KMS-11 (cell line): Measurements from ENCODE around the gene ABCB8.
A peak's percentile ranks its signal among the peaks of the same experiment; 100 is the strongest.

Experiments used
- H2AFZ ChIP-seq: fragments of 200-600 bp; sonication (generic); 2 replicates; pipeline ENCODE4 v1.6.1; 2016; ENCODE audit warnings: antibody characterized with exemption, mixed run types, low read depth
- H3K27ac ChIP-seq: fragments of 200-600 bp; sonication (generic); 2 replicates; pipeline ENCODE4 v1.6.1; 2016; ENCODE audit warnings: mild to moderate bottlenecking, mixed run types
- H3K27me3 ChIP-seq: fragments of 200-600 bp; sonication (generic); 2 replicates; pipeline ENCODE4 v1.6.1; 2017; ENCODE audit warnings: mild to moderate bottlenecking, low read depth, mixed run types, moderate library complexity; ENCODE audit not compliant: insufficient read depth
- H3K36me3 ChIP-seq: fragments of 200-600 bp; sonication (generic); 2 replicates; pipeline ENCODE4 v1.6.1; 2017; ENCODE audit warnings: mild to moderate bottlenecking, mixed run types; ENCODE audit not compliant: insufficient read depth
- H3K4me1 ChIP-seq: fragments of 200-600 bp; sonication (generic); 2 replicates; pipeline ENCODE4 v1.6.1; 2016; ENCODE audit warnings: mild to moderate bottlenecking, low read depth, mixed run types; ENCODE audit not compliant: poor library complexity, severe bottlenecking
- H3K4me2 ChIP-seq: fragments of 200-600 bp; sonication (generic); 2 replicates; pipeline ENCODE4 v1.7.0; 2016; ENCODE audit warnings: mild to moderate bottlenecking, mixed run types
- H3K4me3 ChIP-seq: fragments of 200-600 bp; sonication (generic); IDR thresholded peaks from 2 replicates; pipeline ENCODE4 v1.6.1; 2017; ENCODE audit warnings: low read depth, low read length, mixed read lengths; ENCODE audit not compliant: insufficient read depth
- H3K79me2 ChIP-seq: fragments of 200-600 bp; sonication (generic); 2 replicates; pipeline ENCODE4 v1.6.1; 2016; ENCODE audit warnings: low read depth, mixed run types; ENCODE audit not compliant: insufficient read depth
- H3K9ac ChIP-seq: fragments of 200-600 bp; sonication (generic); 2 replicates; pipeline ENCODE4 v1.6.1; 2016; ENCODE audit warnings: mild to moderate bottlenecking, mixed run types
- H4K20me1 ChIP-seq: fragments of 200-600 bp; sonication (generic); 2 replicates; pipeline ENCODE4 v1.6.1; 2016; ENCODE audit warnings: mild to moderate bottlenecking, mixed run types; ENCODE audit not compliant: insufficient read depth
- TF ChIP-seq, protein P1 (sequence below): fragments of 200-600 bp; sonication (generic); conservative IDR thresholded peaks from 2 replicates; pipeline ENCODE4 v1.6.1; 2017; ENCODE audit warnings: low read depth, mild to moderate bottlenecking, antibody characterized with exemption, low read length, moderate library complexity, mixed read lengths

Gene ABCB8

DNA sequence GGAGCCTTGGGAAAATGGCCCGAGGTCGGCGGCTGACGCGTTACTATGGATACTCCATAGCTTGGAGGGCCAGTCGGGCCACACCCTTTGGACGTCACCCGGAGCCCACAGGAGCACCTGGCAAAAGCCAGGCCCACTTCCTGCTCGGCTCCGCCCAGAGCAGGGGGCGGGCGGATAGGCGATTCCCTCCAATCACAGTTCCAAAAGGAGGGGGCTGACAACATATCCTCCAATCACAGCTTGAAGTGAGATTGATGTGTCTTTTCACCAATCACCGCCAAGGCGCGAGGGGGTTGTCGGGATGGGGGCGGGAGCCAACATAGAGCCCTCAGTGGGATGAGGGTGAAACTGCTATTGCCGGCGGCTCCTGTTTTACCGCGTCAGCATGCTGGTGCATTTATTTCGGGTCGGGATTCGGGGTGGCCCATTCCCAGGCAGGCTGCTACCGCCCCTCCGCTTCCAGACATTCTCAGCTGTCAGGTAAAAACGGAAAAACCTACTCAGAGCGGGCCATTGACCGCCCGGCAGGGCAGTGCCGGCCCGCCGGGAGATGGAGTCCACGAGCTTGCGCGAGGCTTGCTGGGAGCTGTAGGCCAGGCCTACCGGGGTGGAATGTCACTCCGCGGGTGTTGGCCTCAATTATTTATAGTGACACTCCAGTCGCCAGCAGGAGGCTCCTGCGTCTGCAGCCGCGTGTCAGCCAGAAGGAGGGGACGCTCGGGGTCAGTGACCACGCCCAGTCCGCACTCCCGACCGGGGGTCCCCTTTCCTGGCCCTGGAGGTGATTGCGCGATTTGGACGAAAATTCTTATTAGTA is at the start of gene ABCB8:
ABCB8 (plus strand) TSS at position 320 of the 817 bp plus-strand sequence; CDS start at position 386, 66 bp downstream.
- Histone ChIP-seq H3K4me2 (peak within 1 kb of the TSS; percentile 86), H3K27ac (peak within 1 kb of the TSS; percentile 58), H3K4me3 (peak within 1 kb of the TSS; percentile 32), H3K36me3 (no peaks in the 10 kb centered on the region), H4K20me1 (no peaks in the 10 kb centered on the region), H3K4me1 (peaks cover 23% of the 10 kb centered on the region), H3K79me2 (0 out of 2 replicates have a peak, but pooled peaks cover 5% of the 10 kb centered on the region), H2AFZ (peak within 1 kb of the TSS; percentile 82), H3K9ac (peak within 1 kb of the TSS; percentile 64), H3K27me3 (0 out of 2 replicates have a peak, but pooled peaks cover 11% of the 10 kb centered on the region)
- TF ChIP-seq, protein P1, sequence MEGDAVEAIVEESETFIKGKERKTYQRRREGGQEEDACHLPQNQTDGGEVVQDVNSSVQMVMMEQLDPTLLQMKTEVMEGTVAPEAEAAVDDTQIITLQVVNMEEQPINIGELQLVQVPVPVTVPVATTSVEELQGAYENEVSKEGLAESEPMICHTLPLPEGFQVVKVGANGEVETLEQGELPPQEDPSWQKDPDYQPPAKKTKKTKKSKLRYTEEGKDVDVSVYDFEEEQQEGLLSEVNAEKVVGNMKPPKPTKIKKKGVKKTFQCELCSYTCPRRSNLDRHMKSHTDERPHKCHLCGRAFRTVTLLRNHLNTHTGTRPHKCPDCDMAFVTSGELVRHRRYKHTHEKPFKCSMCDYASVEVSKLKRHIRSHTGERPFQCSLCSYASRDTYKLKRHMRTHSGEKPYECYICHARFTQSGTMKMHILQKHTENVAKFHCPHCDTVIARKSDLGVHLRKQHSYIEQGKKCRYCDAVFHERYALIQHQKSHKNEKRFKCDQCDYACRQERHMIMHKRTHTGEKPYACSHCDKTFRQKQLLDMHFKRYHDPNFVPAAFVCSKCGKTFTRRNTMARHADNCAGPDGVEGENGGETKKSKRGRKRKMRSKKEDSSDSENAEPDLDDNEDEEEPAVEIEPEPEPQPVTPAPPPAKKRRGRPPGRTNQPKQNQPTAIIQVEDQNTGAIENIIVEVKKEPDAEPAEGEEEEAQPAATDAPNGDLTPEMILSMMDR = peak; percentile 76

DNA sequence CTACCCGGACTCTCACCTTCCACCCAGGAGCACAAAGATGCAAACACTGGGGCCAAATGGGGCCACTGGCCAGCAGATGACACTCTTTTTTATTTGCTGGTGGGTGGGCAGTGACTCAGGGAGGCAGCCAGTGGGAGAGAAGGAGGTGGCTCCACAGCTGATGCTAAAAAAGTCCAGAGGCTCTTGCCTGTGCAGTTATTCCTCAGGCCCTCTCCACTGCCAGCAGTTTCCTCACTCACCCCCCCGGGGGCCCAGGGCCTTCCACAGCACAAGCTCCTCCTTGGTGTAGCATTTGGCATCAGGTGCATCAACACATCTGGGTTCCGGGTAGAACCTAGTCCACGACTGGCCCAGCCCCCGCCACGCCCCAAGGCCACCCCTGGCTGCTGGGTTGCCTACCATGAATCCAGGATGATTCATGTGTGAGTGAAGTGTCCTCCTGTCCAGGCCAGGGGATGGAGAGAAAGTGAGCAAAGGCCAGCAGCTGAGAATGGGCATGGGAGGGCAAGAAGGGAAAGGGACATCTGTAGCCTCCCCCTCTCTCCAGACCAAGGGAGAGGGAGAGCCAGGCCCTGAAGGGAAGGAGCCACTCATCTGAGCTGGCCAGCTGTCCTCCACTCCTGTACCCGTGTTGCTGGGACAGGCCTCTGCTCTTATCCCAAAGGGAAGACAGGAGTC is 48.4 kb upstream of the ABCB8 start:
- H3K27me3 ChIP-seq = peaks cover 55% of the 10 kb centered on the region
- no peak overlapping the region for H3K27ac ChIP-seq
- H3K4me2 ChIP-seq = peak overlapping the region; percentile 100

DNA sequence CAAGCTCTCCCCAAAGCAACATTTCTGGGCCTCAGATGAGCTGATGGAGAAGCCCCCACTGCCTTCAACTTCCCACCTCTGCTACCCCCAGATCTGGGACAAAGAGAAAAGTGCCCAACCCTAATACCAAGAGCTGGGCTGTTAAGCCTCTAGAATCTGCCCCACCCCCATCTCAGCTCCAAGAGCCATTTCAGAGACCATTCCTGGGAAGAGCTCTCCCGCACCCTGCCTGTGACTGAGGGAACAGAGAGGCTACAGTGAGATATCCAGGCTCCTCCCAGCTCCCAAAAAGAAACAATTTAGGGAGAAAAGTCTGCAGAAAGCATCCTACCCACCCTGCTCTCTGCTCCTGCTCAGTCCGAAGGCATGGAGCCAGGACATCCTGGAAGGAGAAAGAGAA is 47.6 kb upstream of the ABCB8 start:
- Histone ChIP-seq H3K27me3 (peaks cover 57% of the 10 kb centered on the region), H3K79me2 (no peaks in the 10 kb centered on the region), H3K9ac (no peak overlapping the region), H3K4me1 (peaks cover 28% of the 10 kb centered on the region), H2AFZ (no peak overlapping the region), H3K36me3 (no peaks in the 10 kb centered on the region), H3K4me3 (no peak overlapping the region), H4K20me1 (no peaks in the 10 kb centered on the region), H3K27ac (no peak overlapping the region), H3K4me2 (no peak overlapping the region)
- TF ChIP-seq, protein P1 = no peak

More for the DNA sequence above, 48.4 kb upstream of the ABCB8 start:
- Histone ChIP-seq H4K20me1 (no peaks in the 10 kb centered on the region), H3K9ac (no peak overlapping the region), H3K79me2 (no peaks in the 10 kb centered on the region), H2AFZ (no peak overlapping the region), H3K4me3 (no peak overlapping the region), H3K4me1 (peaks cover 32% of the 10 kb centered on the region), H3K36me3 (no peaks in the 10 kb centered on the region)
- TF ChIP-seq, protein P1 = no peak

DNA sequence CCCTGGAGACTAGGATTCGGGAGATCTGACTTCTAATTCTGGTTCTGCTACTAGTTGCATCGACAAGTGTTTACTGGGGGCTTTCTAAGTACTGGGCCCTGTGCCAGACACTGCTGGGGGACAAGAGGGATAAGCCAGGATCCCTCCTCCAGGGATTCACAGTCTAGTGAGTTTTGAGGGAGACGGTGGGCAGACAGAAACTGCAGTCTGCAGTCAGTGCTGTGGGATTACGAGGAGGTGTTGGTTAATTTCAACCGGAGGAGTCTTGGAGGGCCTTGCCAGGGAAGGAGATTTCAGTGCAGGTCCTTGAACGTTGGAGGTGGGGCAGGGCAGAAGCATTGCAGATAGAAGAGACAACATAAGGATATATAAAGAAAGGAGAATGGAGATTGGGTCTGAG is 46.6 kb upstream of the ABCB8 start:
- Histone ChIP-seq H4K20me1 (no peaks in the 10 kb centered on the region), H3K4me1 (peaks cover 25% of the 10 kb centered on the region), H3K79me2 (no peaks in the 10 kb centered on the region), H3K4me3 (no peak overlapping the region), H3K27ac (no peak overlapping the region), H3K4me2 (no peak overlapping the region), H3K27me3 (peaks cover 60% of the 10 kb centered on the region), H2AFZ (no peak overlapping the region), H3K36me3 (no peaks in the 10 kb centered on the region), H3K9ac (no peak overlapping the region)
- TF ChIP-seq, protein P1 = no peak
